Stimulated activated CD8-positive, alpha-beta memory T cell treated with anti-CD3 and anti-CD28 coated beads, Interleukin-12 subunit alpha, Interleukin-12 subunit beta, amount 100 ng/mL, for 4 hours (primary cell): Measurements from ENCODE around the gene ING1.
A peak's percentile ranks its signal among the peaks of the same experiment; 100 is the strongest.
"Not testable (repeated sequence)": the region's sequence is repeated elsewhere in the genome, so short reads cannot be mapped to it uniquely, and the experiment has no call there.

ENCODE experiments used
- DNase-seq: peaks from one replicate; pipeline ENCODE4 v3.0.0-alpha.2; 2020; ENCODE audit warnings: low read depth

Gene ING1

GRCh38 chr13:110695774-110696173 lies 17.7 kb upstream of the ING1 start:
- not testable (repeated sequence) for DNase-seq

DNA sequence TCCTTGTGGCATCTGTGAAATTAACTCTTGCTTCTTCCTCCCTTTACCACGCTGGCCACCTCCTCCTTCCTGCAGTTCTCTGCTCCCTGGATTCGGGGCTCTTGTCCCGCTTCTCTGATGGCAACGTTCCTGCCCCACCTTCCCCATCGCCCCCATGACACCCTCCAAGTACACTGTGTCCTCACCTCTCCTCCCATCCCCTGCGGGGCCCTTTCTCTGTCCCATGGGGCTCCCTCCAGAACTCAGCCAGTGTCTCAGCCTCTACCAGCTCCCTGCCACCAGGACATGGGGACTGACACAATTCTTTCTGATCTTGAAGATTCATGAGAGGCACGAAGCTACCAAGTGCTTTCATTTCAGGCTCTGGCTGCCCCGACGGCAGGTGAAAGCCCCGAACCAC lies 16.7 kb upstream of the ING1 start:
- no peak for DNase-seq

GRCh38 chr13:110697842-110698241 lies 15.7 kb upstream of the ING1 start:
- no peak for DNase-seq

DNA sequence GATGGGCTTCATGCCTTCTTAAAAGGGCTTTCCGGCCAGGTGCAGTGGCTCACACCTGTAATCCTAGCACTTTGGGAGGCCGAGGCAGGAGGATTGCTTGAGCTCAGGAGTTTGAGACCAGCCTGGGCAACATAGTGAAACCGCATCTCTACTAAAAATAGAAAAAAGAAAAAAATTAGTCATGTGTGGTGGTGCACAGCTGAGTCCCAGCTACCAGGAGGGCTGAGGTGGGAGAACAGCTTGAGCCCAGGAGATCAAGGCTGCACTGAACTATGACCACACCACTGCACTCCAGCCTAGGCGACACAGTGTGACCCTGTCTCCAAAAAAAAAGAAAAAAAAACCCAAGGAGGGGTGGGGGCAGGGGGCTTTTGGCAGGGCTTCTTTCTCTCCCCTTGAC lies 14.8 kb upstream of the ING1 start:
- DNase-seq, result no peak

DNA sequence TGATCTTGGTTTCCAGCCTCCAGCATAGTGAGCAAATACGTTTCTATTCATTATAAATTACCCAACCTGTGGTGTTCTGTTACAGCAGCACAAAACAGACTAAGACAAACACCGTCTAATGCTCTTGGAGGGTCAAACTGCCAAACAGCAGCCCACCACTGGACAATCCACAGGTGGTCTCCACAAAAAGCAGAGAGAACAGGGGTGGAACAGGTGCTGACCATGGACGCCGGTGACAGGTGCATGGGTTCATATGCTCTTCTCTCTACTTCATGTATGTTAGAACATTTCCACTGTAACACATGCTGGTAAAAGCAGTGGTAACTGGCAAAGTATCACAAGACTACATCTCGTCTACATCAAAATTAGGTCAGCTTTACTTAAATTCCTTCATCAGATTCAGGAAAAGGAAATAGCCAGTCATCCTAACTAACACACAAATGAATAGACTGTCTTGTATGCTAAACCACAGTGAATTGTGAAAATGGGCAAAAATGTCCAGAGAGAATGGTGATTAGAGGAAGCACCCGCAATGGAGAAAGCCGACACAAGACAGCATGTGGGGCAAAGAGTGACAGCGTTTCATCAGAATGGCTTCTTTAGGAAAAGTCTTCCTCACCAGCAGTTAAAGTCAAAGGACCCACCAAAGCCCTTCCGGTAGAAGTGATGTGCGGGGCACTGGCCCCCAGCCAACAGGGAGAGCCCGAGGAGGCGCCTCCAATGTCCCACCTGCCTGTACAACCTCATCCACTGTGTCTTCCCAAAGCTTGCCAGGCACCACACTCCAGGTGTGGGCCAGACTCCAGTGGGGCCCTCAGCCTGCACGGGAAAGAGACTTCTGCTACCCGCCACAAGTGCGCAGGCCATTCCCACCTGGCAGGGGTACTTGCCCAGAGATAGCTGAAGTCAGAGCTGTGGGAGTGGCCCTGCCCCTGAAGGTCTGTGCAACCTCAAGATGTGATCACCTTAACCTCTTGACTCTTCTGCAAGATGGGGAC lies 14.1 kb upstream of the ING1 start:
- no peak for DNase-seq

DNA sequence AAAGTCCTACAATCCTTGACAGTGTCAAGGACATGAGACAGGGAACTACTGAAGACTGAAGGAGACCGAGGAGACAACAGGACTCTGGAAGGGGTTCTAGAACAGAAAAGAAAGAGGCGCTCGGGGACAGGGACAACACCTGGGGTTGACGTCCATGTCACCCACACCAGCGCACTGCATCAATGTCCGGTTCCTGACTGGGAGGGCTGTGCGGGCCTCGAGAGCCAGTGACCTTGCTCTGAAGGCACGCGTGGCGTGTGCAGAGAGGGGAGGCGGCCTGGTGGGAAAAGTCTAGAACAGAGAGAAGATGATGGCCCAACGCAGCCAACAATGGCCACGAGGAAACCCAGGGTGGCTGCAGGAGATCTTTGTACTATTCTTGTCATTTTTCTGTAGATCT lies 13.3 kb upstream of the ING1 start:
- no peak for DNase-seq

- no peak for DNase-seq
Observed at GRCh38 chr13:110700641-110701040, 12.9 kb upstream of the ING1 start.

DNA sequence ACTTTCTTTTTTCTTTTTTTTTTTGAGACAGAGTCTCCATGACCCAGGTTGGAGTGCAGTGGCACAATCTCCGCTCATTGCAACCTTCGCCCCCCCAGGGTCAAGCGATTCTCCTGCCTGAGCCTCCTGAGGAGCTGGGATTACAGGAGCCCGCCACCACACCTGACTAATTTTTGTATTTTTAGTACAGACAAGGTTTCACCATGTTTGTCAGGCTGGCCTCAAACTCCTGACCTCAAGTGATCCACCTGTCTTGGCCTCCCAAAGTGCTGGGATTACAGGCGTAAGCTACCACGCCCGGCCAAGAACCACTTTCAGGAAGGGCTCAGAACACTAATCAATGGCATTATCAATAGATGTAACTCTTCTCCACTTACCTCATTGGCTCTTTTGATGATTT lies 12.4 kb upstream of the ING1 start:
- not testable (repeated sequence) for DNase-seq

- DNase-seq, result no peak
Observed at GRCh38 chr13:110702089-110702488, 11.4 kb upstream of the ING1 start.

DNA sequence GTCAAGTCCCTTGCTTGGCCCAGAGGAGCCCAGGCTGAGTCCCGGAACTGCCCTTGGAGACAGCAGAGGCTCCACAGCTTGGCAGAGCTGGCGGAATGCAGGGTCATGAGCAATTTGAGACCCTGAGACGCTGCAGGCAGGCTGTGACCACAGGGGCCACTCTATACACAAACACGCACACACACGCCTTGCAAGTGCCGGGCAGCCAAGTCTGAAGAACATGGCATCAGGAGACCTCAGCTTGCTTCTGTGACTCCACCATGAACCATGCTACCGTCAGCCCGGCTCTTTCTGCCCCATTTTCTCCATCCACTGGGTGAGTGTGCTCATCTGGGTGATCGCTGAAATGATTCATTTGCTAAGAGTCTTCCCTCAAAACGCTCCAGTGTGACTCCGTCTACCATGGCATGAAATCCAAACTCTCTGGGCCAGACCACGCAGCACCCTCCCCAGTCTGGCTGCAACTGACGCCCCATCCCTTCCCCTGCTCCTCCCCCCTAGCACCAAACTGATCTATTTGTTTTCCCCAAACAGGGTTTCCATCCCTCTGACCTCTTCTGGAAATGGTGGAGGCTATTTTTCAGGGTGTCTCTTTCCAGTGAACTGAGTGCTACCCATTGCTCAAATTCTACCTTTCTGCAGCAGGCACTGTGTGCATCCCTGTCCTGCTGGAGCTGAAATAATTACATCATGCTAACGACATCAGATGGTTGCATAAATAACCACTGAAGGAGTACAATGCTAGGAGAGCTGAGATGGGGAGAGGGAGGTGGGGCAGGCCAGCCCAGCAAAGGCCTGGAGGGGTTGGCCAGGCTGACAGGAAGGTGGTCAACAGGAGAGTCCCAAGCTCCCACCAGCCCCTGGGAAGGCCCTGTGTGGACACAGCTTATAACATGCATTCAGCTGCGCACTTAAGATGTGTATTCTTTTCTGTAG lies 10.6 kb upstream of the ING1 start:
- no peak for DNase-seq

GRCh38 chr13:110705356-110705825 lies 8.1 kb upstream of the ING1 start:
- DNase-seq, result no peak

GRCh38 chr13:110705826-110706569 lies 7.5 kb upstream of the ING1 start, which contains the start of gene CARS2:
TSS of gene CARS2 (minus strand) at chr13:110706116. CDS start at chr13:110706093, 23 bp downstream.
- DNase-seq, result peak; percentile 90

DNA sequence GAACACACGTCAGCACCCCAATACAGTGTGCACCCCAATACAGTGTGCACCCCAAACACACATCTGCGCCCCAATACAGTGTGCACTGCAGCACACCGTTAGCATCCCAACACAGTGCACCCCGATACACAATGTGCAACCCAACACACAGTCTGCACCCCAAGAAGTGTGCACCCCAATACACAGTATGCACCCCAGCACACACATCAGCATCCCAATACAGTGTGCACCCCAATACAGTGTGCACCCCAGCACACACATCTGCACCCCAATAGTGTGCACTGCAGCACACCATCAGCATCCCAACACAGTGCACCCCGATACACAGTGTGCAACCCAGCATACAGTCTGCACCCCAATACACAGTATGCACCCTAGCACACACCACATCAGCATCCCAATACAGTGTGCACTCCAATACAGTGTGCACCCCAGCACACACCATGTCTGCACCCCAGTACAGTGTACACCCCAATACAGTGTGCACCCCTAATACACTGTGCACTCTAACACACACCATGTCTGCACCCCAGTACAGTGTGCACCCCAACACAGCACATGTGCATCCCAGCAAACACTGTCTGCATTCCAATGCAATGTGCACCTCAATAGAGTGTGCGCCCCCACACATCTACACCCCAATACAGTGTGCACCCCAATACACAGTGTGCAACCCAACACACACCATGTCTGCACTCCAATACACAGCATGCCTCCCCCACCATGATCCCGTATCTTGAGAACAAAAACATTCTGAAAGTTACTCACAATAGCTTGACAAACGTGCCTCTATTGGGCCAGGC lies 6.7 kb upstream of the ING1 start:
- DNase-seq, result no peak

GRCh38 chr13:110712081-110712848 lies 1.2 kb upstream of the ING1 start:
- peak; percentile 86 for DNase-seq

- peak; percentile 99 for DNase-seq
Observed at GRCh38 chr13:110712849-110713641, 455 bp upstream of the ING1 start.

DNA sequence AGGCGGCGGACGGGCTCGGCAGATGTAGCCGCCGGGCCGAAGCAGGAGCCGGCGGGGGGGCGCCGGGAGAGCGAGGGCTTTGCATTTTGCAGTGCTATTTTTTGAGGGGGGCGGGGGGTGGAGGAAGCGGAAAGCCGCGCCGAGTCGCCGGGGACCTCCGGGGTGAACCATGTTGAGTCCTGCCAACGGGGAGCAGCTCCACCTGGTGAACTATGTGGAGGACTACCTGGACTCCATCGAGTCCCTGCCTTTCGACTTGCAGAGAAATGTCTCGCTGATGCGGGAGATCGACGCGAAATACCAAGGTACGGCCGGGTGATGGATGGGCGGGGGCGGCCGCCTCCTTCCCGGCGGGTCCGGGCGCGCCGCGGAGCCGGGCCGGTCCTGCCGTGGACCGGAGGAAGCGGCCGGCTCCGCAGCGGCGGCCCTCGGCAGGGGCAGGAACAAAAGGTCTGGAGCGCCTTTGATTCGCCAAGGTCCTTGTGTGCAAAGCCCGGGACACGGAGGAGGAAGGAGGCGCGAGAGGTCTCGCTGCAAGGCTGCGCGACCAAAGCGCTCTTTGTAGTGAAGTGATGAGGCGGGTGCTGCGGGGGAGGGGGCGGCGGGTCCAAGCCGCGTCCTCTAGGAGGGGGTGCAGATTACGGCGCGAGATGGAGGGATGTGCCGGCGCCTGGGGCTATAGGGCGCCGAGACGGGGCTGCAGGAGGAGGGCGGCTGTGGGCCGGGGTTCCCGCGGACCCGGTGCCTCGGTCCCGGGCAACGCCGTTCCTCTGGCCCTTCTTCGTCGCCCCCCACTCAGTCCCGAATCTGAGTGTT lies 689 bp downstream of the ING1 start:
- DNase-seq, result peak; percentile 60

DNA sequence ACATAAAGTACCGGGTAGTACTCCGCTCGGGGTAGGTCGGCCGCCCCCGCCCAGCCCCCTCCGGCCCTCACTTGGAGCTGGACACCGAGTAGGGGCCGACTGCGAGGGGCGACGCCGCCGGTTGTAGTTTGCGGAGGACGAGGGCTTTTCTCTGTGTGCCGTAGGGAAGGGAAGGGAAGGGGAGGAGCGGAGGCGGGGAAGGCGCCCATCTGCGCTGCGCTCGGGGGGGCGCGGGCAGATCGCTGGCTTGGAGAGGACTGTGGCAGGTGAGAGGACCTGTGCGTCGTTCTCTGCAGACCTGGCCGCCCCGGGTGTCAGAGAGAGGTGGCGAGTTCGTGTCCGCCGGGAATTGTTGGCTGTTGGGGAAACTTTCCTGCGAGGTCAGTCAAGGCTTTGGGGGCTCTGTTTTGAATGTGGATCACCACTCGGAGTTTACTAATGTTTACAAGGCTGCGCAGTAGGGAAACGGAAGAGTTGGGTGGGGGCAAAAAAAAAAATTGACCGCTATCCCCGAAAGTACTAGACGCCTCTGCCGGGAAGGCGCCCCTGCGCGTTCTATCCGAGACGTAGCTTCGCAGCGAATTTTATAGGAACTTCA lies 1.4 kb downstream of the ING1 start:
- peak; percentile 42 for DNase-seq
